Esophagus muscularis mucosa (tissue), 4 donors: ENCODE measurements around the gene NUBP2.

Experiments
- CTCF ChIP-seq, 3 experiments: fragments of 200-600 bp in 2 of 3; fragments of 450-650 bp in 1 of 3; sonication (generic) in 2 of 3; IDR thresholded peaks; one replicate each; pipeline ENCODE4 v1.5.1; 2017 to 2019; ENCODE audit warnings: antibody characterized with exemption in 3 of 3, mild to moderate bottlenecking in 2 of 3, moderate library complexity in 1 of 3
- EP300 ChIP-seq: sonication (generic); formaldehyde crosslinking; IDR thresholded peaks from one replicate; pipeline ENCODE4 v1.6.1; 2017; ENCODE audit warnings: antibody characterized with exemption
- POLR2A ChIP-seq: fragments of 450-650 bp; IDR thresholded peaks from one replicate; pipeline ENCODE4 v1.6.1; 2017; ENCODE audit warnings: antibody characterized with exemption, moderate library complexity, mild to moderate bottlenecking, low read depth
- POLR2AphosphoS5 ChIP-seq, 2 donors: sonication (generic); formaldehyde crosslinking; IDR thresholded peaks; one replicate each; pipeline ENCODE4 v1.6.1; 2017; ENCODE audit warnings: antibody characterized with exemption in 2 of 2

DNA sequence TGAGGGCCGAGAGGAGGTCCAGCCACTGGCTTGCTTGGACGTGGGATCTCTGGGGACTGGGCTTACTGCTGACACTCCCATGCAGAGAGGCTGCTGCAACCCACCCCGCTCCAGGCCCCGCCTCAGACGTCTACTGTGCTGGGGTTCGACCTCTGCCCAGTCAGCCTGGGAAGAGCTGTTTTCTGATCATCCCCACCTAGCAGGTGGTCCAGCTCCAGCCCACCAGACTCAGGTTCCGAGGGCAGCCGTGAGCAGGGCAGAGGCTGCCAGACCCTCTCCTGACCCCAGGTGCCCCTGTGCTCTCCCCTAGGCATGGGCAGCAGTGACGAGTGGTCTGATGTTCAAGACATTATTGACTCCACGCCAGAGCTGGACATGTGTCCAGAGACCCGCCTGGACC lies 34.8 kb upstream of the NUBP2 start:
- TF ChIP-seq CTCF (IDR thresholded peaks at IDR 0.05) (no peak), EP300 (no peak), POLR2A (no peak), POLR2AphosphoS5 (IDR thresholded peaks at IDR 0.05) (no peak)
